Esophagus muscularis mucosa (tissue), 4 donors: ENCODE data around the gene SLC22A2. TPM values are rescaled to one million over a fixed set of nuclear protein-coding genes. Genes with fewer than 3 reads are reported as not detected.

Source experiments
- DNase-seq: peaks from one replicate; pipeline ENCODE4 v3.0.0-alpha.2; 2017; ENCODE audit errors: extremely low spot score
- H3K27ac ChIP-seq, 4 donors: fragments of 200-600 bp; sonication (generic); replicated peaks in 1 of 4; 1 replicate in 3 of 4; 2 replicates in 1 of 4; pipeline ENCODE4 v1.5.1; 2016 to 2019; ENCODE audit warnings: mild to moderate bottlenecking in 1 of 4
- H3K27me3 ChIP-seq, 4 donors: fragments of 200-600 bp; sonication (generic); one replicate each; pipeline versions ENCODE4 v1.5.1 to v1.6.0; 2016 to 2019
- H3K36me3 ChIP-seq, 4 donors: fragments of 200-600 bp; sonication (generic); one replicate each; pipeline ENCODE4 v1.5.1; 2016 to 2019
- H3K4me1 ChIP-seq, 4 donors: fragments of 200-600 bp; sonication (generic); one replicate each; pipeline ENCODE4 v1.5.1; 2016 to 2019
- H3K4me3 ChIP-seq, 4 donors: fragments of 200-600 bp; sonication (generic); 1 replicate in 2 of 4; 2 replicates in 2 of 4; pipeline ENCODE4 v1.5.1; 2016 to 2019; ENCODE audit warnings: mild to moderate bottlenecking in 4 of 4, moderate library complexity in 1 of 4
- H3K9me3 ChIP-seq, 4 donors: fragments of 200-600 bp; sonication (generic); 1 replicate in 3 of 4; 2 replicates in 1 of 4; pipeline ENCODE4 v1.5.1; 2016 to 2019
- CTCF ChIP-seq, 3 experiments: fragments of 200-600 bp in 2 of 3; fragments of 450-650 bp in 1 of 3; sonication (generic) in 2 of 3; IDR thresholded peaks; one replicate each; pipeline ENCODE4 v1.5.1; 2017 to 2019; ENCODE audit warnings: antibody characterized with exemption in 3 of 3, mild to moderate bottlenecking in 2 of 3, moderate library complexity in 1 of 3
- EP300 ChIP-seq: sonication (generic); formaldehyde crosslinking; IDR thresholded peaks from one replicate; pipeline ENCODE4 v1.6.1; 2017; ENCODE audit warnings: antibody characterized with exemption
- POLR2A ChIP-seq: fragments of 450-650 bp; IDR thresholded peaks from one replicate; pipeline ENCODE4 v1.6.1; 2017; ENCODE audit warnings: antibody characterized with exemption, moderate library complexity, mild to moderate bottlenecking, low read depth
- POLR2AphosphoS5 ChIP-seq, 2 donors: sonication (generic); formaldehyde crosslinking; IDR thresholded peaks; one replicate each; pipeline ENCODE4 v1.6.1; 2017; ENCODE audit warnings: antibody characterized with exemption in 2 of 2
- WGBS: methylation state at CpG from one replicate; pipeline ENCODE4 v1.1.5; 2018; 5-methylcytosine and 5-hydroxymethylcytosine counted together
- intact Hi-C: fragments of 100-400 bp; cut with DNase I; formaldehyde crosslinking; loops from one replicate; pipeline ENCODE4 v1.15.1; 2023
- total RNA-seq, 4 donors: library from RNA; depleted of rRNA; stranded (reverse); fragments of >200 nt; gene quantifications; one replicate each; pipeline versions ENCODE4 v1.1.0 to v1.2.1, GENCODE V29; 2016

Gene SLC22A2
- total RNA-seq, 4 donors from 2014 or later = 0.75 TPM; not detected in 3

DNA sequence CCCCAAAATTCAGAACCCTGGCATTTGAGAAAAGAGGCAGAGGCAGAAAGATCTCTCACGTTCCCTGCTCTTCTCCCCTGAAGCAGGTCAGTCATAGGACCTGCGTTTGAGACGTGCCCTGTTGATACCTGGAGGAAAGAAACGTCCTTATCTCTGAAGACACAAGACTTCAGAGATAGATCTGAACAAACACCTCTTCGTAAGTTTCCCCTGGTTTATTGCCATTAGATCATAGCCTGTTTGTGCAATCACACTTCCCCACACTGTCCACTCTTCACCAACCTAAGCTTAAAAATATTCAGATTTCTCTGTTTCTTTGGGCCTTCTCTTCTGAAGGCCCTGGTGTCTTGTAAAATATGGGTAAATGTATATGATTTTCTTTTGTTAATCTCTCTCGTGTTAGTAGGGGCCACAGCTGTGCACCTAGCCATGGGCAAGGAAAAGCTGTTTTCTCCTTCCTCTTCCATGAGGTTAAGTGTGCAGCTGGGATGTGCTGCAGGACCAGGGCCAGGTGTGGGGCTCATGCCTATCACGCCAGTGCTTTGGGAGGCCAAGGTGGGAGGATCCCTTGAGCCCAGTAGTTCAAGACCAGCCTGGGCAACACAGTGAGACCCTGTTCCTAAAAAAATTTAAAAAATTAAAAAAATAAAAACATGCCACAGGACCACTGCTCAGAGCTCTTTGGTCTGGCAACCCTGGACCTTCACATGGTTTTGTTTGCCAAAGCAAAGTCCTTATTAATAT, 4.7 kb upstream of the SLC22A2 start:
- Histone ChIP-seq H3K4me3 (no peak overlapping the region), H3K27ac (no peak overlapping the region), H3K36me3 (no peaks in the 10 kb centered on the region), H3K4me1 (peaks cover 0 to 11% (median 3%) of the 10 kb centered on the region in 4 donors), H3K27me3 (no peaks in the 10 kb centered on the region), H3K9me3 (no peaks in the 10 kb centered on the region)
- WGBS = 80% methylated on average over 7 of the region's 7 CpGs
- TF ChIP-seq POLR2A (no peak), EP300 (no peak), CTCF (IDR thresholded peaks at IDR 0.05) (no peak), POLR2AphosphoS5 (IDR thresholded peaks at IDR 0.05) (no peak)
- intact Hi-C loops = no loop called here
- peak; percentile 24 for DNase-seq

- H3K36me3 ChIP-seq = no peaks in the 10 kb centered on the region
- WGBS = 95% methylated on average over 7 of the region's 7 CpGs
- H3K4me1 ChIP-seq = peaks cover 0 to 11% (median 3%) of the 10 kb centered on the region in 4 donors
- H3K4me3 ChIP-seq = no peak overlapping the region
- TF ChIP-seq CTCF (IDR thresholded peaks at IDR 0.05) (no peak), POLR2A (no peak), EP300 (no peak), POLR2AphosphoS5 (IDR thresholded peaks at IDR 0.05) (no peak)
- no peaks in the 10 kb centered on the region for H3K9me3 ChIP-seq
- peak; percentile 68 for DNase-seq
- H3K27ac ChIP-seq = no peak overlapping the region
- no peaks in the 10 kb centered on the region for H3K27me3 ChIP-seq
- intact Hi-C loops = no loop called here
Measured at GRCh38 chr6:160261991-160262680, 3.5 kb upstream of the SLC22A2 start.

GRCh38 chr6:160260803-160261450, 2.3 kb upstream of the SLC22A2 start:
- no peaks in the 10 kb centered on the region for H3K27me3 ChIP-seq
- WGBS = 78% methylated on average over 6 of the region's 6 CpGs
- no peaks in the 10 kb centered on the region for H3K36me3 ChIP-seq
- TF ChIP-seq POLR2AphosphoS5 (IDR thresholded peaks at IDR 0.05) (no peak), EP300 (no peak), POLR2A (no peak), CTCF (IDR thresholded peaks at IDR 0.05) (no peak)
- H3K9me3 ChIP-seq = no peaks in the 10 kb centered on the region
- intact Hi-C loops = no loop called here
- peaks cover 0 to 11% (median 3%) of the 10 kb centered on the region in 4 donors for H3K4me1 ChIP-seq
- H3K27ac ChIP-seq = no peak overlapping the region
- H3K4me3 ChIP-seq = no peak overlapping the region
- DNase-seq = peak; percentile 55

DNA sequence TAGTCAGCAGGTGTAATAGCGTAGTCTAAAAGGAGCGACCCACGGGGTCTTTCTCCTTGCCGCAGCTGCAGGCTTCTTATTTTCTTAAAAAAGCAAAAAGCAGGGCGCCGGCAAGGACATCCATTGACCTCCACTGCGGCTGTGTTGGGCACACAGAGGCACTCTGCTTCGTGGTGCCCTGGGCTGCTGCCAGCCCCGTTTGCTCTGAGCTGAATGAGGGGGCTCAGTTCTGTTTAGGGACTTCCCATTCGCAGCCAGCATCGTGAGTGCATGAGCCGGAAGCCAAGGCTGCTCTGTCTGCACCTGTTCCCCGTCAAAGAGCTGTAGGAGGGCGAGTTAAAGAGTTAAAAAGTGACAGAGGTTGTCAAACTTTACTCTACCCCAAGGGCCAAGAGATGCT, 1.7 kb upstream of the SLC22A2 start:
- no peaks in the 10 kb centered on the region for H3K9me3 ChIP-seq
- 77% methylated on average over 13 of the region's 14 CpGs for WGBS
- TF ChIP-seq CTCF (IDR thresholded peaks at IDR 0.05) (no peak), POLR2A (no peak), EP300 (no peak), POLR2AphosphoS5 (IDR thresholded peaks at IDR 0.05) (no peak)
- H3K27me3 ChIP-seq = no peaks in the 10 kb centered on the region
- intact Hi-C loops = no loop called here
- H3K27ac ChIP-seq = no peak overlapping the region
- H3K4me1 ChIP-seq = peaks cover 0 to 11% (median 3%) of the 10 kb centered on the region in 4 donors
- no peaks in the 10 kb centered on the region for H3K36me3 ChIP-seq
- H3K4me3 ChIP-seq = no peak overlapping the region
- peak; percentile 68 for DNase-seq
